EL (cell line): ENCODE measurements around the gene SYCP2L.
"Not testable (repeated sequence)": the region's sequence is repeated elsewhere in the genome, so short reads cannot be mapped to it uniquely, and the experiment has no call there.

Source experiments
- DNase-seq: peaks from one replicate; pipeline ENCODE4 v3.0.0-alpha.2; 2016

Gene SYCP2L

DNA sequence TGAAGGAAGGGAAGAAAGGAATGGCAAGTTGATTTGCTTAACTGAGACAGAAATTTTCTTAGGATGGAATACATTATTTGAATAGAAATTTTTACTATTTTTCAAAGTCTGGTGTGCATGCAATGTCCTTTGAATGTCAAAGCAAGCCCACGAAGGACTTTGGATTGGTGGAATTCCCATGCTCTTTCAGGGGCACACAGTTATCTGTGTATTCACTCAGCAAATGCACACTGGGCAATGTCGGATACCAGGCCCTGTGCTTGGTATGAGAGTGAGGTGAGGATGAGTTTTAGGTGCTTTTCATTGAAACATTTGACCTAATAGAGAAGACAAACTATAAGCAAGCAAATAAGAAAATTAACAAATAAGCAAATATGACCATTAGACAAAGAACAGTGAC, 73.3 kb downstream of the SYCP2L start:
- no peak for DNase-seq

DNA sequence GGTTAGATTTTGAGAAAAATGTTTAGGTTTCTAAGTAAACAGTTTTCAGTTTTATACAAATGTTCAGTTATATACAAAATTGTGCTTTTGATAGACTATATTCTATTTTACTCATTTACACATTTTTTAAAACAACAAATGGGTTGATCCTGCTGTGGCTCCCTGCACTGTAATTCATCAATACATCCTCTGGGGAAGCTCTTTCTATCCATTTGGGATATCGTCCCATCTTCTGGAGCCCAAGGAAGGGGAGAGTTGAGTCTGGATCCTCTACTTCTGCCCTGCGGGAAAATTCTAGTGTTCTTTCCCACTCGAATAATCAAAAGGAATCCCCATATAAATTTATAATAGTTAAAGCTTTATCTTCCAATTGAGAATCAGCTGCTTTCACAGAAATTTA, 75.0 kb downstream of the SYCP2L start:
- no peak for DNase-seq

DNA sequence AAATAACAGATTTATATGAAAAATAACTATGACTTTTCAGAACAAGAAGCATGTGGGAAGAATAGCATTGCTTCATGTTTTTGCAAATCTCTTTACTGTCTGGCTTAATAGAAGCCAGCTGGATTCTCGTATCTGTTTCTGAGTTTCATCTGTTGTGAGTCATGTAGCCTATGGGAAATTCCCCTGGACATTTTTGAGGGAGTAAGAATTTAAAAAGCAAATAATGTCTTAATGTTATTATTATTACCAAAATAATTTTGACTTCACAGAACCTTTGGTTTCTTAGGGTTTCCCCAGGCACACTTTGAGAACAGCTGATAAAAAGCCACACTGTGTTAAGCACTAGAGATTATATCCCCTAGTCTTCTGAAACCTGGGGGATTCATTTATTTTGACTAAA, 75.8 kb downstream of the SYCP2L start:
- DNase-seq: peak; percentile 88

DNA sequence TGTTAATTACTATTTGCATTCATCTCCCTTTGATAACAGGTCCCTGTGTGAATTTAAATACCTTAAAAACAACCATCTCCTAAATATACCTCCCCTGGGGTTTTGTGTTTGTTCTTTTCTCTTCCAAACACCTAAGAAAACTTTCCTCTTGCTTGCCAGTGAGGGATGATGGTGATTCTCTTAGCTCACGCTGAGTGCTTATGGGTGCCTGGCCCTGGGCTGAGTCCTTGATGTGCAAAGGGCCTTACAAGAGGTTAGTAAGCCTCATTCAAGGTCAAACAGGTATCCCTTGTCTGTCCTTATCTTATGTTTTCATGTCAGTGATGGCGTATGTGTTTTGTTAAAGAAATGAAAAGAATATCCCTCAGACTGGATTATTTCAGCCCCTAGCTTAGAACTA, 76.3 kb downstream of the SYCP2L start:
- no peak for DNase-seq

DNA sequence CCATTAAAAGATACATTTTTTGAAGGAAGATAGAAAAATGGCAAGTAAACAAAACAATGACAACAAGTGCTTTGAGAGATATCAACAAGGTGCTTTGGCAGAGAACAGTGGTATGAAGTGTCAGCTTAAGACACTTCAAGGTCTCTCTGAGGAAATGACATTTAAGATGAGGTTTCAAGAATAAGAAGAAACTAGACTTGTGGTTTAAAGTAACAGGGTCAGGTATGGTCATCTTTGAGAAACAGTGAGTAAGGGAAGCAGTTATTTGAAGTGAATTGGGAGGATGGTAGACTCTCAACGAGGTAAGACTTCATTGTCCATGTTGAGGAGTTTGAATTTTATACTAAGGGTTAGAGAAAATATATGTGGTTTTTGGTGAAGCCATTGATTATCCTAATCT, 77.8 kb downstream of the SYCP2L start:
- DNase-seq: no peak

DNA sequence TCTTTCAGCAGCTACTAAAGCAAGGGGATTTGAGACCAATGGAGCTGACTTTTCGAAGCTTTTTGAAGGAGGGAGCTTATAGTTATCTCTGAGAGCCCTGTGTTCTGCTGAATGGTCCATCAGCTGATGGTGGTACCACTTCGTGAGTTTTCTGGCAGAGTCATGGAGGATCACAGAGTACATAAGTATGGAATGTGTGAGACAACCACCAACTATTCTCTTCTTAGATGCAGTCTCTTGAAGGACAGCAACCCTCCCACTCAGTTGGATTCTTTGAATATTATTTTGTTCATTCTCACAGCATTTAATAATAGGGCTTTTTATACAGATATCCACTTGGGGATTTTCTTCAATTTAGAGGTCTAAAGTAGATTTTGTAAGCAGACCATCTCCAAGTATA, 81.9 kb downstream of the SYCP2L start:
- peak; percentile 82 for DNase-seq

DNA sequence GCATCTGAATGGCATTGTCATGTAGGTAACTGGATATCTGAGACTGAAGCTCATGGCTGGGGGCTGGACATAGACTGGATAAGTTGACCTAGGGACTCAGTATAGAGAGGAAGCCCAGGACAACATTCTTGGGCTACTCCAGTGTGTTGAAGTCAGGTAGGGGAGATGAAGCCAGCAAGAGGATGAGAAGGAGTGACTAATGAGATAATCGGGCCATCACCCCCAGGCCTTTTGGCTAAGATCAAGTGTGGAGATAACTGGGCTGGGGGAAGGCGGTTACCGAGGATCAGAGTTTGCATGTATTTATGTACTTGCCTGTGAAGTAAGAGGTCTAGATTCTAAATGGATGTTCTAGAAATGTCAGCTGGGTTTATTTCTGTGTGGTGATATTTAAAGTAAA, 83.9 kb downstream of the SYCP2L start:
- DNase-seq: peak; percentile 73

DNA sequence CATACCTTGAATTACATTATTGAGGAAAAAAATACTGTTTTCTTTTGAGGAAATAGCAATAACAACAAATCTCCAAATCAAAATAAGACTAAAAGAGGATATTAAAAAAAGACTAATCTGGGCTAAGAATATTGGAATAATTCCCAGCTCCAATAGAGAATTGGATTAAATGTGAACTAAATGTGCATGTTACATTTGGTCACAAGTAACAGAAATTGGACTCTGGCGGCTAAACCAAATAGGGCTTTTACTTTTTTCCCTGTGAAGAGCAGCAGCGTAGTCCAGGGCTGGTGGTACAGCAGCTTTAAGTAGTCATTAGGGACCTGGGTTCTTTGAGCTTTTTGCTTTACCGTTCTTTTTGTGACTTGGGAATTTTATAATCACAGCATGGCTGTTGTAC, 85.3 kb downstream of the SYCP2L start:
- DNase-seq: no peak

DNA sequence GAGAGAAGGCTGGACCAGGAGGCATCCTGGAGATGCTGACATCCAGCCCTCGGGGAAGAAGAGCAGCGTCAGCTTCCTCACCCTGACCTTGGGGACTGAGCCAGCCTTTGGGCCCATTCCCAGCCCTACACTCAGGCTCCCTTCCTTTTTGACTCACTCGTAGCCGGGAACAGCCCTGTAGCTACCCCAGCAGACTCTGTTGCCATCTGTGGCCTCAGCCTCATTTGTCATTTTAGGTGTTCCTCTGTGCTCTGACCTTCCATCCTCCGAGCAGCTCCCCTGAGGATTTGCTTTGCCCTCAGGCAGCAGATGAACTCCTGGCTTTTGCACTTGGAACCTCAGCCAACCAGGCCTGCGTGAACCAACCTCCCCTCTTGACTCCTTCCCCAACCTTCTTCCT, 89.7 kb downstream of the SYCP2L start:
- peak; percentile 41 for DNase-seq

DNA sequence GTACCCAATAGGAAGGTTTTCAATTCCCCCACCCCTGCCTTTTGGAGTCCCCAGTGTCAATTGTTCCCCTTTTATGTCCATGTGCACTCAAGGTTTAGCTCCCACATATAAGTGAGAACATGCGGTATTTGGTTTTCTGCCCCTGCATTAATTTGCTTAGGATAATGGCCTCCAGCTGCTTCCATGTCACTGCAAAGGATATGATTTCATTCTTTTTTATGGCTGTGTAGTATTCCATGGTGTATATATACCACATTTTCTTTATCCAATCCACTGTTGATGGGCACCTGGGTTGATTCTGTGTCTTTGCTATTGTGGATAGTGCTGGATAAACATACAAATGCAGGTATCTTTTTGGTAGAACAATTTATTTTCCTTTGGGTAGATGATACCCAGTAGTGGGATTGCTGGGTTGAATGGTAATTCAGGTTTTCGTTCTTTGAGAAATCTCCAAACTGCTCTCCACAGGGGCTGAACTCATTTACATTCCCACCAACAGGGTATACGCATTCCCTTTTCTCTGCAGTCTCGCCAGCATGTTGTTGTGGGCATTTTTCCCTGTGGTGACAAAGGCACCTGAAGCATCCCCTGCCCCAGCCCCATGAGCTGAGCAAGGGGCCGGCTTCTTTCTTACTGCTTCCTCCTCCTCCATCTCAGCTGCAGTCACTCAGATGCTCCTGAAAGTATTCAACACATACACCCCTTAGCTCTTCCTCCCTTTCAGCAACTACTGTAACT, 90.5 kb downstream of the SYCP2L start:
- DNase-seq: no peak

DNA sequence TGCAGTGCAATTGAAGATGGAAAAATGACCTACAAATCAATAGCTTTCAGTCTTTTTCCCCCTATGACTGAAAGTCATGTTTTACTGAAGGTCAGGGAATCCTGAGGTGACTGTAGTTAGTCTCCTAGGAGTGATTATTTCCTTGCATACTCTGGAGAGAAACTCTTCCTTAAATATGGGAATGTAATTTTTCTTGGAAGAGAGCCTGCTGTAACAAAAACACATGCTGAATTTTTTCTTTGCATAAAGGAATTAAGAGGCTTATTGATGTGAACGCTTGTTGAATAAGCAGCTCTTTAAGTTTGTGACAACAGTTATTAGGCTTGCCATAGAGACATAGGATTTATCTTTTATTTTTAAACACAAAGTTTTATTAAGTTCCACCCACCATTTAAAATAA, 92.8 kb downstream of the SYCP2L start:
- DNase-seq: no peak

DNA sequence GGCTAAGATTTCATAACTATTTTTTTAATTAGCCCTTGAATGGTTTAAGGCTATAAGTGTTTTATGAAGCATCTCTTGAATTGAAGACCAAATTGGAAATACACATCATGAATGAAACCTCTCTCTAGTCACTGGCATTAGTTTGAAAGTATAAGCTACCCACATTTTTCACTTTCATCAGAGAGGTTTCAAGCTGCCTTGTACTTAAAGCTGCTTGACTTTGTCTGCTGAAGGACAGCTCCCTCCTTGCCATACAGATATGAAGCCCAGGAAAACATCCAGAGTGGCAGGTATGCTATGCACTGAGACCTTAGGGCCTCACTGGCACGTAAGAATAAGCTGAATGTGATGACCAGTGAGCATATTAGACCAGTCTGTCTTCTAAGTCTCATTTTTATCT, 94.6 kb downstream of the SYCP2L start:
- DNase-seq: no peak

DNA sequence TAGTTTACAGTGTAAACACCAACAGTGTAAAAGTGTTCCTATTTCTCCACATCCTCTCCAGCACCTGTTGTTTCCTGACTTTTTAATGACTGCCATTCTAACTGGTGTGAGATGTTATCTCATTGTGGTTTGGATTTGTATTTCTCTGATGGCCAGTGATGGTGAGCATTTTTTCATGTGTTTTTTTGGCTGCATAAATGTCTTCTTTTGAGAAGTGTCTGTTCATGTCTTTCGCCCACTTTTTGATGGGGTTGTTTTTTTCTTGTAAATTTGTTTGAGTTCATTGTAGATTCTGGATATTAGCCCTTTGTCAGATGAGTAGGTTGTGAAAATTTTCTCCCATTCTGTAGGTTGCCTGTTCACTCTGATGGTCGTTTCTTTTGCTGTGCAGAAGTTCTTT, 98.1 kb downstream of the SYCP2L start:
- not testable (repeated sequence) for DNase-seq

DNA sequence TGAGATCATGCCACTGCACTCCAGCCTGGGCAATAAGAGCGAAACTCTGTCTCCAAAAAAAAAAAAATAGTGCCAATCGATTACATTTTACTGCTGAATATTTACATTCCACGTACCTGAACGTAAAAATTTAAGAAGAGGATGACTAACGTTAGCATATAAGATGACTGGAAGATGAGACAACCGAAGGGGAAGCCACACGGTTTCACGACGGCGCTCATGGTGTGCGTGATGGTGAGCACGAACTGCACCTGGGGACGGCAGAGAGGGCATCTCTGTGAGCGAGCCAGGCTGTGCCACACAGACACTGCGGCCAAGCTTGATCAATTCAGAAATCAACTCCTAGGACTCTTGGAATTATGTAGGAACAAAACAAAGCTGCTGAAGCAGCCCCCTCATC, 102.7 kb downstream of the SYCP2L start:
- DNase-seq: no peak

DNA sequence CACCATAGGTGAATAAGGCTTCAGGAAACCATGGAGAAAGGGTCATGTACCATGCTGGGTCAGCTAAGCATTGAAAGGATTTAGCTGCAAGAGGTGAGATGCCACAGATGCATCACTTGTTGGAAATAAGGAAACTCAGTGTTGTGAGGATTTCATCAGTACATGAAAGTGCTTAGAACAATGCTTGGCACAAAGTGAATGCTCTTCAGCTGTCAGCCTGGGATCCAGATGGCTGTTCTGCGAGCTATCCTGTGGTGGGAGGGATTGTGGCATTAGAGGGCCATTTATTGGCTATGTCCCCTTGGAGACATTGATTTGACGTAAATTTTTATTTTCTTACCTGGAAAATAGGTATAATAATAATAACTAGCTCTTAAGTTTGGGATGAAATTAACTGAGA, 104.3 kb downstream of the SYCP2L start:
- DNase-seq: no peak

DNA sequence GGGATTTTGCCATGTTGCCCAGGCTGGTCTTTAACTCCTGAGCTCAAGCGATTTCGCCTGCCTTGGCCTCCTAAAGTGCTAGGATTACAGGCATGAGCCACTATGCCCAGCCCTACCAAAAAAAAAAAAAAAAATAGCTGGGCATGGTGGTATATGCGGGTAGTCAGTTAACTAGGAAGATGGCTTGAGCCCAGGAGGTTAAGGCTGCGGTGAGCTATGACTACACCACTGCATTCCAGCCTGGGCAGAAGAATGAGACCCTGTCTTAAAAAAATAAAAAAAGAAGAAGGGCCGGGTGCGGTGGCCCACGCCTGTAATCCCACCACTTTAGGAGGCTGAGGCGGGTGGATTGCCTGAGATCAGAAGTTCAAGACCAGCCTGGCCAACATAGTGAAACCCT, 107.0 kb downstream of the SYCP2L start:
- DNase-seq: no peak

DNA sequence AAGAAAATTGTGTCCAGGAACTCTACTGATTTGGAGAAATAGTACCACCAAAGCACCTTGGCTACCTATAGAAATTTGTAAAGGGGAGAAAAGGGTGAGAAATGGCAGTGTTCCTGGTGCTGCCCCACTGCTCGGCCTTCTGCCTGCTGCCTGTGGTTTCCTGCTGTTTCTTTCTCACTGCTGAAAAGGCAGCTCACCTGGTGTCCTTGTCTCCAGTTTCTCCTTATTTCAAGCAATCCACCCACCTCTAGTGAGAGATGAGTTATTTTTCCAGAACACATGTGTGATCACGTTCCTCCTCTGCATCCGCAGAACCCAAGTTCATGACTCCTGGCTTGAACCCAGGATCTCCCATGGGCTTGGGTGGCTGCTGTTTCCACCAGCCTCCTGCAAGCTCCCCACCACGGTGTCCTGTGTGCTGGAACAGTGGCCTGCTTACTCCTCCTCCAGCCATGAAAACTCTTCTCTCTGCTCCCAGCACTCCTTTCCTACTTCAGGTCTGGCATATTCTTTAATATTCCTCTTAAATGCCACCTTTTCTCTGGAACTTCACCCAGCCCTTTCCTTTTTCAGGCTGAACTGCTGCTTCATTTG, 108.4 kb downstream of the SYCP2L start:
- DNase-seq: no peak

DNA sequence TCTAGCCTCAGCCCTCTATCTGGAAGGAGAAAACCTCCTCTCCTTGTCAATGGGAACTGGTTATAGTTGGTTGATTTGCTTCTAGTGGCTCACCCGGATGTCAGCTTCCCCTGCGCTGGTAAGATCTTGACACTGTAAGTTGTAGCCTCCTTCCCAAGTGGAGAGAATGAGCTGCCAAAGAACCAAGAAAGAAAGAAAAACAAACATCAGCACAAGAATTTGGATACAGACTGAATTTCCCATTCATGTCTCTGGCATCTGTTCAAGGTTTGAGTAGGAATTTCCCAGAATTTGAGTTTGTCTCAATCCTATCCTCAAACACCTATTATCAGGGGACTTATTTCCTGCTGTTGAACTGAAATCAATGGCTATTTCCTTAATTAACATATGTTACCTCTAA, 113.1 kb downstream of the SYCP2L start:
- peak; percentile 62 for DNase-seq

DNA sequence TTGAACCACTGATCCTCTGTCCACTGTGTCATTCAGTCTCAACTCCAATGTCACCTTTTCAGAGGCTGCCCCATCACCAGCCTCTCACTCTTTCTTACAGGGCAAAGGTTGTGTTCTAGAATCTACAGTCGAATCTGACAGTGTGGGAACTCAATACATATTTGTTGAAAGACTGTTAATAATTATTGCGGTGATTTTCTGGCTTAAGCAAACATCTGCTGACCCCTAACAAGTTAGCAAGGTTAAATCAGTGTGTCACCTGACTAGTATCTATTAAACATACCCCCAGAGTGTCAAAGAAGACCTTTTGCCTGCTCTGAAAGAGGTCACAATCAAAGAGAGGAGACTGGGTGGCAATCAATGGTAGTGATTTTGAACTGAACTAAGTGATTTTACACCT, 115.3 kb downstream of the SYCP2L start:
- DNase-seq: no peak

DNA sequence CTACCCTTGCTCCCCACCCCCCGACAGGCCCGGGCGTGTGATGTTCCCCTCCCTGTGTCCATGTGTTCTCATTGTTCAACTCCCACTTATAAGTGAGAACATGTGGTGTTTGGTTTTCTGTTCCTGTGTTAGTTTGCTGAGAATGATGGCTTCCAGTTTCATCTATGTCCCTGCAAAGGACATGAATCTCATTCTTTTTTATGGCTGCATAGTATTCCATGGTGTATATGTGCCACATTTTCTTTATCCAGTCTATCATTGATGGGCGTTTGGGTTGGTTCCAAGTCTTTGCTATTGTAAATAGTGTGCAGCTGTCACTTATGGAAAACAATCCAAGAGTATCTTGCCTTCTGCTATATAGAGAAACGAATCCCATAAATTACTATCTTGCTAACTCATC, 116.4 kb downstream of the SYCP2L start:
- not testable (repeated sequence) for DNase-seq

DNA sequence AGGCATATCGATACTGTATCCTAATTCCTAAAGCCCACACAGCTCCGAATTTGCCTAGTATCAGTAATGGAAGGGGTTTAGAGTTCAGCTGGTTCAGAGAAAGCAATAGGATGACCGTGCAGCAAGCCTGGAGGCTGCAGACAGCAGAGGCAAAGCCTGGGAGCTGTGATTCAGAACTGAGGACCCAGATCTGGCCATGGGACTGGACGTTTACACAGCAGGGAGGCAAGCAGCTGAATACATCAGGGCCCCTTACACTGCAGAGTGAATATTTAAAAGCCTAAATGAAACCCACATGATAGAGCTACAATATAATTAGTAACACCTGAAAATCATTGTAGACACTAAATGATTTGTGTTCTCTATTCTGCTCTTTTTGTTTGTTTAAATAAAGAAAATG, 119.2 kb downstream of the SYCP2L start:
- DNase-seq: peak; percentile 36

DNA sequence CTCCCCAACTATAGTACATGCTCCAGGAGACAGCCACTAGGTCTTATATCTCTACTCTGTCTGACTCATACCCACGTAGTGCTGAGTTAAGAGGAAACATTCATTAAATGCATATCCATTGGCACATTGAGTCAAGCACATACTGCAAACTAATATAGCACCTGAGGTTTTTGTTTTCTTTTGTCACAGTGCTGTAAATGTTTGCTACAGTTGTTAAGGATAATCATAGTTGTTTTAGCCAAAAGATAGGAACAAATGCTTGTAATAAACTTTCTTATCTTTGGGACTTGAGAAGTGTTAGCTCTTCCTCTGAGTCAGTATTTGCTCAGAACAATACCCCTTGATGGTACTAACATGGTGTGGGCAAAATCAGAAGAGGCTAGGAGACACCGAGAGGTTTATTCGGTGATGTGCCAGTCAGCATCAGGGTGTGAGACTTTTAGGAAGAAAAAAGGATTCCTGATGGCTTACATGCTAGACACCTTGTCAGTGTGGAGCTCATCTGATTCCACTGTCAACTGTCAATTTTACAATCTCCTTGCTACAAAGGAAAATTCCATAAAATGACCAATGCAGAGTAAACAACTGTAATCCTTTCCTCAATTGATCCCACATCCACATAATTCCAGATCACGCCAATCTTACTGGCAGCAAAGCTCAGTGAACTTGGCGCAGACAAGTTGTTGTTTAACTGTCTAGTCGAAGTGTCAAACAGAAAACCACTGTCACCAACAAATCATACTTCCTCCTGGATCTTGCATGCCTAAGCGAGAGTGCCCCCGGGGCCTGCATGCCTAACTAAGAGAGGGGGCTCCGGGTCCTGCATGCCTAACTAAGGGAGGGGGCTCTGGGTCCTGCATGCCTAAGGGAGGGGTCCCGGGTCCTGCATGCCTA, 121.1 kb downstream of the SYCP2L start:
- DNase-seq: peak; percentile 63

DNA sequence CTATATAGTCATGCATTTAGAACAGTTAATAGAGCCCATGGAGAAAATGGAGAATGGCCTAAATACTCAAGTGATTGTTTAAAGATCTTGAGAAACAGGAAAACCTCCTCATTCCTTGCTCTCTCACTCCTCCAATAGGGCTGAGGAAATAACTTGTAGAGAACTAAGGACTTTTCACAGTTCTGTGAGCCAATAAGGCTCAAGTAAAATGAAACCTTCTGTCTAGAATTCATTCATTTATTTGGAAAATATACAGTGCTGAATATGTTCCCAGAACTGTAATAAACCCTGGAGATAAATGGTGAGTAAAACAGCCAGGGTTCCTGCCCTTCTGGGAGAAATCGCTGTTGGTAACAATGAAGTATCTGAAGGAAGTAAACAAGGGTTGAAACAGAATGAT, 122.0 kb downstream of the SYCP2L start:
- DNase-seq: peak; percentile 26

DNA sequence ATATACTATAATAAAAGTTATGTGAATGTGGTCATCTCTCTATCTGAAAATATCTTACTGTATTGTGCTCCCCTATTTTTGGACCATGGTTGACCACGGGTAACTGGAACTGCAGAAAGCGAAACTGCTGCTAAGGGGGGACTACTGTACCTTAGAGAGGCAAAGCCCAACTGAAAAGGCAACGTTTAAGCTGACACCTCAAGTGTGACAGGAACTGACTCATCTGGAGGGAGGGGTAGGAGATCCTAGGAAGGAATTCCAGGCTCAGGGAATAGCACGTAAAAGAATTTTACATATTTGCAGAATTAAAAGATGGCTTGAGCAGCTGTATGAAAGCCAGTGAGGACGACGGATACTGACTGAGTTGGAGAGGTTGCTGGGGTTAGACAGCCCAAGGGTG, 122.5 kb downstream of the SYCP2L start:
- peak; percentile 87 for DNase-seq
